ENCODE results near the gene SULT1E1. TPM values are rescaled to one million over a fixed set of nuclear protein-coding genes. Genes with fewer than 3 reads are reported as not detected.

The SULT1E1 gene
- total RNA-seq, 2 donors from 2014 or later = 0.41 TPM; not detected in 1

DNA sequence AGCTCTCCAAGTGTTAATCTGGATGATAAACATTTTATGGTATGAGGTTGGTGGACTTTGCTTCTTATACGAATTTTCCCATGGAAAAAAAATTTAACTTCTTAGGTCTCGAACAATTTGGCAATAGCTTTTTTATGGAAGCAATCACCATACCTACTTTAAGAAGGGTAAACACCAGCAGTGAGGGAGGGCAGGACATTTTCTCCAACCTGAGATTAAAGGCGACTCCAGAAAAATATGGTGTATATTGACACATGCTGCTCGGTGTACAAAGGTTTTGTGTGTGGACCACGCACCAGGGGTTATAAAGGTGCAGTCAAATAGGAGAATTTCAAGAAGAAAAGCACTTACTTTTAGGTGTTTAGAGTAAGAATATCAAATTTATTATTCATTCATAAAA lies 34.2 kb upstream of the SULT1E1 start:
- intact Hi-C loops (cut with DNase I) = no loop called here
- H3K36me3 ChIP-seq = no peaks in the 10 kb centered on the region
- H3K9me3 ChIP-seq = no peaks in the 10 kb centered on the region
- H3K4me1 ChIP-seq (replicated peaks) = no peaks in the 10 kb centered on the region
- H3K27me3 ChIP-seq (replicated peaks; ENCODE audit: insufficient read depth) = no peaks in the 10 kb centered on the region
- TF ChIP-seq, protein P1, sequence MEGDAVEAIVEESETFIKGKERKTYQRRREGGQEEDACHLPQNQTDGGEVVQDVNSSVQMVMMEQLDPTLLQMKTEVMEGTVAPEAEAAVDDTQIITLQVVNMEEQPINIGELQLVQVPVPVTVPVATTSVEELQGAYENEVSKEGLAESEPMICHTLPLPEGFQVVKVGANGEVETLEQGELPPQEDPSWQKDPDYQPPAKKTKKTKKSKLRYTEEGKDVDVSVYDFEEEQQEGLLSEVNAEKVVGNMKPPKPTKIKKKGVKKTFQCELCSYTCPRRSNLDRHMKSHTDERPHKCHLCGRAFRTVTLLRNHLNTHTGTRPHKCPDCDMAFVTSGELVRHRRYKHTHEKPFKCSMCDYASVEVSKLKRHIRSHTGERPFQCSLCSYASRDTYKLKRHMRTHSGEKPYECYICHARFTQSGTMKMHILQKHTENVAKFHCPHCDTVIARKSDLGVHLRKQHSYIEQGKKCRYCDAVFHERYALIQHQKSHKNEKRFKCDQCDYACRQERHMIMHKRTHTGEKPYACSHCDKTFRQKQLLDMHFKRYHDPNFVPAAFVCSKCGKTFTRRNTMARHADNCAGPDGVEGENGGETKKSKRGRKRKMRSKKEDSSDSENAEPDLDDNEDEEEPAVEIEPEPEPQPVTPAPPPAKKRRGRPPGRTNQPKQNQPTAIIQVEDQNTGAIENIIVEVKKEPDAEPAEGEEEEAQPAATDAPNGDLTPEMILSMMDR (IDR thresholded peaks at IDR 0.05) = no peak
- TF ChIP-seq POLR2A (IDR thresholded peaks at IDR 0.05) (no peak), POLR2AphosphoS5 (IDR thresholded peaks at IDR 0.05) (no peak)
- 84% methylated on average over 5 of the region's 5 CpGs for WGBS
- no peak overlapping the region for H3K4me3 ChIP-seq
- no peak for DNase-seq (ENCODE audit: low spot score)
- H3K27ac ChIP-seq = no peak overlapping the region

- Histone ChIP-seq H3K4me3 (no peak overlapping the region), H3K9me3 (no peaks in the 10 kb centered on the region), H3K27ac (no peak overlapping the region), H3K27me3 (replicated peaks; ENCODE audit: insufficient read depth) (no peaks in the 10 kb centered on the region), H3K36me3 (no peaks in the 10 kb centered on the region), H3K4me1 (replicated peaks) (no peaks in the 10 kb centered on the region)
- intact Hi-C loops (cut with DNase I) = no loop called here
- DNase-seq (ENCODE audit: low spot score) = no peak
- no peak for TF ChIP-seq POLR2A (IDR thresholded peaks at IDR 0.05)
- TF ChIP-seq, protein P1 (IDR thresholded peaks at IDR 0.05) = no peak
- TF ChIP-seq POLR2AphosphoS5 (IDR thresholded peaks at IDR 0.05) = no peak
Measured at GRCh38 chr4:69888336-69888735, 28.4 kb upstream of the SULT1E1 start.

GRCh38 chr4:69882150-69882549 lies 22.2 kb upstream of the SULT1E1 start:
- TF ChIP-seq, protein P1 (IDR thresholded peaks at IDR 0.05) = no peak
- TF ChIP-seq POLR2AphosphoS5 (IDR thresholded peaks at IDR 0.05) (no peak), POLR2A (IDR thresholded peaks at IDR 0.05) (no peak)
- Histone ChIP-seq H3K27ac (no peak overlapping the region), H3K9me3 (no peaks in the 10 kb centered on the region), H3K4me1 (replicated peaks) (no peaks in the 10 kb centered on the region), H3K27me3 (replicated peaks; ENCODE audit: insufficient read depth) (no peaks in the 10 kb centered on the region), H3K4me3 (no peak overlapping the region), H3K36me3 (no peaks in the 10 kb centered on the region)
- no peak for DNase-seq (ENCODE audit: low spot score)
- intact Hi-C loops (cut with DNase I) = loop anchor here (5.0 kb wide), 1 partner anchor 620 kb away; no protein-coding TSS in a partner anchor

DNA sequence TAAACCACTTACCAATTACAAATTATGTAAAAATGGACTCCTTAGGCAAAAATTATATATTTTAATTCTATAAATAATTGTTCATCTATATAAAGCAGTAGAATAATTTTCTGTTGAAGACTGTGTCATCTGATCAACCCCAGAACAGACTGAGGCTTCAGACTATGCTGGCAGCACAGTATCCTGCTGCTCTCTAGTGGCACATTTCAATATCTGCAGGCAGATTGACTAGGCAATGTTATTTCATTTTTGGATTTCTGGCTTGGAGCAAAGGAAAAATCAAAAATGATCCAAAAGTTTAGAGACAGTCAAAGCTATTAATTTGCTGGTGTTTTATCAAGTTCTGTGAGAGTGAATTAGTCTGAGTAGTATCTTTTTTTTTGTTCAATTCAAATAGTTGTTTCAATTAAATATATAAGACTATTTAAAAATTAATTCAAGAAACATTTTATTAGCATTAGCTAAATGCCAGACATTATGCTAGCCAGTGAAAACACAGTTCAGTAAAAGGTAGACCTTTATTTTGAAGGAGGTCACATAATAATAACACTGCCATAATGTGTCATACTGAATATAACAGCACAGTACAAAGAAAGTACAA lies 21.3 kb upstream of the SULT1E1 start:
- no peak for TF ChIP-seq POLR2A (IDR thresholded peaks at IDR 0.05)
- no peak for TF ChIP-seq POLR2AphosphoS5 (IDR thresholded peaks at IDR 0.05)
- TF ChIP-seq, protein P1 (IDR thresholded peaks at IDR 0.05) = peak; percentile 48 to 88 (median 78)
- no peaks in the 10 kb centered on the region for H3K36me3 ChIP-seq
- peak; percentile 23 for DNase-seq (ENCODE audit: low spot score)

DNA sequence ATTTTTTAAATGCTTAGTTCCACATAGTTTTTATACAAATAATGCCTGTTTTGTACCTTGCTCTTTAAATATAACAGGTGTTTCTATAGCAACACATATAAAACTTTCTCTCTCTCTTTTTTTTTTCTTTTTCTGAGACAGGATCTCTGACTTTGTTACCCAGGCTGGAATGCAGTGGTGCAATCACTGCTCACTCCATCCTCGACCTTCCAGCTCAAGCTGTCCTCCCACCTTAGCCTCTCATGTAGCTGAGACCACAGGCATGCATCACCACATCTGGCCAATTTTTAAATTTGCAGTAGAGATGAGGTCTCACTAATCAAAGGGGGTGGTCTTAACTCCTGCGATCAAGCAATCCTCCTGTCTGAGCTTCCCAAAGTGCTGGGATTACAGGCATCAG lies 18.3 kb upstream of the SULT1E1 start:
- Histone ChIP-seq H3K36me3 (no peaks in the 10 kb centered on the region), H3K27ac (no peak overlapping the region), H3K27me3 (replicated peaks; ENCODE audit: insufficient read depth) (no peaks in the 10 kb centered on the region), H3K9me3 (no peaks in the 10 kb centered on the region), H3K4me3 (no peak overlapping the region), H3K4me1 (replicated peaks) (no peaks in the 10 kb centered on the region)
- DNase-seq (ENCODE audit: low spot score) = no peak
- intact Hi-C loops (cut with DNase I) = loop anchor here (5.0 kb wide), 1 partner anchor 186 kb away; no protein-coding TSS in a partner anchor
- TF ChIP-seq, protein P1 (IDR thresholded peaks at IDR 0.05) = no peak
- no peak for TF ChIP-seq POLR2A (IDR thresholded peaks at IDR 0.05)
- TF ChIP-seq POLR2AphosphoS5 (IDR thresholded peaks at IDR 0.05) = no peak
- WGBS = 92% methylated on average over 2 of the region's 2 CpGs

More for the DNA sequence above, 21.3 kb upstream of the SULT1E1 start:
- Histone ChIP-seq H3K27me3 (replicated peaks; ENCODE audit: insufficient read depth) (no peaks in the 10 kb centered on the region), H3K4me1 (replicated peaks) (no peaks in the 10 kb centered on the region), H3K27ac (no peak overlapping the region), H3K9me3 (no peaks in the 10 kb centered on the region), H3K4me3 (no peak overlapping the region)
- intact Hi-C loops (cut with DNase I) = loop anchor here (5.0 kb wide), 1 partner anchor 621 kb away; no protein-coding TSS in a partner anchor
